AG04449 (cell line): Measurements from ENCODE around the gene GOLGA6L2.
"Not testable (repeated sequence)": the region's sequence is repeated elsewhere in the genome, so short reads cannot be mapped to it uniquely, and the experiment has no call there.

Experiments
- CTCF ChIA-PET: fragments of 350-600 bp; formaldehyde crosslinking; extraction: SDS; loops from one replicate; lab custom pipeline; 2021; ENCODE audit warnings: antibody characterized with exemption; lab: Yijun Ruan, JAX
- POLR2A ChIA-PET: fragments of 400-600, 350-600 bp; formaldehyde crosslinking; extraction: SDS; loops from one replicate; lab custom pipeline; 2020; ENCODE audit warnings: antibody characterized with exemption, inconsistent platforms; lab: Yijun Ruan, JAX
- DNase-seq: peaks from one replicate; pipeline ENCODE4 v3.0.0-alpha.2; 2010; ENCODE audit warnings: low read depth, low spot score
- H3K4me3 ChIP-seq: 2 replicates; pipeline ENCODE4 v1.5.1; 2011; ENCODE audit warnings: low read depth, mild to moderate bottlenecking, control low read depth, low read length
- TF ChIP-seq, protein P1 (sequence below): IDR thresholded peaks from one replicate; pipeline ENCODE4 v1.5.1; 2011; ENCODE audit warnings: mild to moderate bottlenecking, moderate library complexity, low read length, control low read depth, inconsistent platforms; ENCODE audit not compliant: insufficient read depth; ENCODE audit errors: missing control alignments

The GOLGA6L2 gene

DNA sequence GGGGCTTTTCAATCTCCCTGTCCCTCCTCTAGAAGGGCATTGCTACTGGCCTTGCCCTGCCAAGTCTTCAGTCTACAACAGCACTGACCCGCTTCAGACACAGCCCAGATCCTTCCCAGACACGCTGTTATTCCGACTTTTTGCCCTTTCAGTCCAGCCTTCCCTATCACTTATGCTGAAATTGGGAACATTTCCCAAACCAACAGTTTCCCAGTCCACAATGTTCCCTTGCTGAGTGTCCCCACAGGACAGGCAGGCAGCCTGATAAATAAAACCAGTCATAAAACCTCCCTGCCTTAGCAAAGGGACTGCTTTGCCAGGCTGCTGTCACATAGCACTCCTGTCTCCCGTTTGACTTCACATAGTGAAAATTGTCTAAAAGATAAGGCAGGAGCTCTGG is 43.5 kb downstream of the GOLGA6L2 start:
- DNase-seq = no peak
- TF ChIP-seq, protein P1, sequence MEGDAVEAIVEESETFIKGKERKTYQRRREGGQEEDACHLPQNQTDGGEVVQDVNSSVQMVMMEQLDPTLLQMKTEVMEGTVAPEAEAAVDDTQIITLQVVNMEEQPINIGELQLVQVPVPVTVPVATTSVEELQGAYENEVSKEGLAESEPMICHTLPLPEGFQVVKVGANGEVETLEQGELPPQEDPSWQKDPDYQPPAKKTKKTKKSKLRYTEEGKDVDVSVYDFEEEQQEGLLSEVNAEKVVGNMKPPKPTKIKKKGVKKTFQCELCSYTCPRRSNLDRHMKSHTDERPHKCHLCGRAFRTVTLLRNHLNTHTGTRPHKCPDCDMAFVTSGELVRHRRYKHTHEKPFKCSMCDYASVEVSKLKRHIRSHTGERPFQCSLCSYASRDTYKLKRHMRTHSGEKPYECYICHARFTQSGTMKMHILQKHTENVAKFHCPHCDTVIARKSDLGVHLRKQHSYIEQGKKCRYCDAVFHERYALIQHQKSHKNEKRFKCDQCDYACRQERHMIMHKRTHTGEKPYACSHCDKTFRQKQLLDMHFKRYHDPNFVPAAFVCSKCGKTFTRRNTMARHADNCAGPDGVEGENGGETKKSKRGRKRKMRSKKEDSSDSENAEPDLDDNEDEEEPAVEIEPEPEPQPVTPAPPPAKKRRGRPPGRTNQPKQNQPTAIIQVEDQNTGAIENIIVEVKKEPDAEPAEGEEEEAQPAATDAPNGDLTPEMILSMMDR = no peak
- ChIA-PET POLR2A (no interaction called here), CTCF (no interaction called here)
- no peak overlapping the region for H3K4me3 ChIP-seq

DNA sequence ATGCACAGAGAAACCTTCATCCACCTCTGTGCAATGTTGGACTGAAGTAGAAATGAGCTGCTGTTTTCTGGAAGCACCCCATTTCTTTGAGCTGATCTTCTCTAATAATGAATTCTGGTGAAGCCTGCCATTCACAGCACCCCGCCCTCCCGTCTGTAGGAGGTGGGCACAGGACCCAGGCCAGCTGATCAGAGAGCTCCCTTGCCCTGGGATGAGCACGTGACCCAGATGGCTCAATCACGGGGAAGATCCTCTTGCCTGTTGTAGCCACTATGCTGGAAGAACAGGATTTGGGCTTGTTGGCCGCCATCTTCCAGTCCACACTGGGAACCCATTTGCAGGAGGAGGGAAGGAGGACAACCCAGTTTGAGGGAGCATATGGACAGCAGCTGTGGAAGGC is 44.5 kb downstream of the GOLGA6L2 start:
- CTCF ChIA-PET = no interaction called here
- TF ChIP-seq, protein P1 = no peak
- POLR2A ChIA-PET = no interaction called here
- H3K4me3 ChIP-seq = no peak overlapping the region
- no peak for DNase-seq

DNA sequence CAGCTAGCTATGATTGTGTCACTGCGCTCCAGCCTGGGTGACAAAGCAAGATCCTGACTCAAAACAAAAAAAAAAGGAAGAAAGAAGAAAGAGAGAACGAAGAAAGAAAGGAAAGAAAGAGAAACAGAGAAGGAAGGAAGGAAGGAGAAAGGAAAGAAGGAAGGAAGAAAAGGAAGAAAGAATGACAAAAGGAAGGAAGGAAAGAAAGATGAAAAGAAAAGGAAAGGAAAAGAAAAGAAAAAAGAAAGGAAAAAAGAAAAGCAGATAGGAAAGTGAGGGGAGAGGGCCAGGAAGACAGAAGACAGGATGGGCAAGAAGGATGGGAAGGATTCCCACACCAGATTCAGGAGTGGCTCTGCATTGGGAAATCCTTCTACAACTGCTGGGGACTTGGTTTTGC is 44.9 kb downstream of the GOLGA6L2 start:
- no peak overlapping the region for H3K4me3 ChIP-seq
- ChIA-PET CTCF (no interaction called here), POLR2A (no interaction called here)
- TF ChIP-seq, protein P1 = no peak
- DNase-seq = no peak

DNA sequence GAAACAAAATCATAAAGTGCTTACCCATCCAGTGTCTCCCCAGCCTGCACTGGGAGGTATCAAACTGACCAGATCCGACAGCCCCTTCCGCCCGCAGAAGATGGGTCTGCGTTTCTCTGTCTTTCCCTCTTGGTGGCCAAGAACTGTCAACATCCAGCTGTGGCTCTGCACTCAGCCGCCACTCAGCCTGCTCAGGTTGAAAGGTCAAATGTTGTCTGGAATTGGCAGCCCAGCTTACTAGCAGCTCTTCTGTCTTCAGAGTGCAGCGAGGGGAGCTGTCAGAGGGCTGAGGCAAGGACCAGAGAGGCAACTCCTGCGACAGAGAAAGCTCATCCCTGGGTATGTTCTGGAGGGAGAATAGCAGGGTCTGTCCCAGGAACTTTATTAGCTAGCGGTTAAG is 45.4 kb downstream of the GOLGA6L2 start:
- TF ChIP-seq, protein P1 = no peak
- POLR2A ChIA-PET = no interaction called here
- no peak overlapping the region for H3K4me3 ChIP-seq
- CTCF ChIA-PET = no interaction called here
- no peak for DNase-seq

DNA sequence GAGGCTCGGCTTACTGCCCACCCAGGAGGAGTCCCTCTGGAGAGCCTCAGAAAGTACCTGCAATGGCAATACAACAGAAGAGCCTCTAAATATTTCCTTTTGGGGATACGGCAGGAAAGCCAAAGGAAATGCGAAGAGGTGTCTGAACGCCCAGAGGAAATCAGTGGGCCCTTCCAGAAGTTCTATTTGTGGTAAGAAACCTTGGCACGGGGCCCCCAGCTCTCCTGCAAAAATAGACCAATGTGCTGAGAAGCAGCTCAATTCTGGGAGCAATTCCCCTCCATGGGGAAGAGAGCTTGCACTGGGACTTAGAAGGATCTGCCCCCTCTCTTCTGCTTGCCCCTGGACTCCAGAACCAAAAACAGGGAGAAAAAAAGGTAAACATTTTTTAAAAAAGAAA is 47.8 kb downstream of the GOLGA6L2 start:
- DNase-seq, CTCF ChIA-PET: not testable (repeated sequence)

DNA sequence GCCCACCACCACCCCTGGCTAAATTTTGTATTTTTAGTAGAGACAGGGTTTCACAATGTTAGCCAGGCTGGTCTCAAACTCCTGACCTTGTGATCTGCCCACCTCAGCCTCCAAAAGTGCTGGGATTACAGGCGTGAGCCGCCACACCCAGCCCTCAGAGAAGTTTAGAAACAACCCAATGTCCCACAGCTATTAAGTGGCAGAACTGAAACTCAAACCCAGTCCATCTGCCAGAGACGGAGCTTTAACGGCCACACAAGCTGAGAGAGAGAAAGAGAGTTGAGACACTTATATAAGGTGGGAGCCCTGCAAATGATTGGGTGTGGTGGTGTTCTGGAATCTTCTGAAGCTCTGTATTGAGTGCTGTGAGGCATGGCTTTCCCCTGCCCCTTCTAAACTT is 48.7 kb downstream of the GOLGA6L2 start:
- DNase-seq, POLR2A ChIA-PET, CTCF ChIA-PET, H3K4me3 ChIP-seq: not testable (repeated sequence)

More for the DNA sequence above, 47.8 kb downstream of the GOLGA6L2 start:
- H3K4me3 ChIP-seq, POLR2A ChIA-PET: not testable (repeated sequence)

DNA sequence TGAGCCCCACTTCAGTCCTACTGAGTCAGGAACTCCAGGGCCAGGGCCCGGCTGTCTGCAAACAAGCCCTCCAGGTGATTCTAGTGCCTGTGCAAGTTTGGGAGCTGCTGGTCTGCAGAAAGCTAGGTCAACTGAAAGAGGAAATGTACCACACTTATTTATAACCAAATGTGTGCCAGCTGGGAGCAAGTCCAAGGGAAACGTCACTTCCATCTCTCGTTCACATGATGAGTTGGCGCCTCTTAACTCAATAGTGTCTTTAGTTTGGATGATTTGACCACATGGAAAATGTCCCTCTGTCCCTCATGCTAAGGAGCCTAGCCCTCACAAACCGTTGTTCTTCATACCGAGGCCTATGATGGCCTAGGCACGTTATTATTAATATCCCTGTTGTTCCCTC is 49.3 kb downstream of the GOLGA6L2 start:
- POLR2A ChIA-PET = no interaction called here
- TF ChIP-seq, protein P1 = no peak
- no peak overlapping the region for H3K4me3 ChIP-seq
- CTCF ChIA-PET = no interaction called here
- no peak for DNase-seq
